Fibroblast of lung (primary cell): ENCODE data around the gene CAV3.

Experiments
- EZH2 ChIP-seq: IDR thresholded peaks from 2 replicates; pipeline ENCODE4 v1.5.1; 2012; ENCODE audit warnings: low read length, control low read depth, mild to moderate bottlenecking; ENCODE audit errors: missing control alignments
- TF ChIP-seq, protein P1 (sequence below), 2 donors: IDR thresholded peaks in 1 of 2; conservative IDR thresholded peaks in 1 of 2; 1 replicate in 1 of 2; 2 replicates in 1 of 2; pipeline ENCODE4 v1.5.1; 2011 to 2012; ENCODE audit warnings: low read length in 2 of 2, control low read depth in 1 of 2, inconsistent platforms in 1 of 2, low read depth in 1 of 2, mild to moderate bottlenecking in 1 of 2

DNA sequence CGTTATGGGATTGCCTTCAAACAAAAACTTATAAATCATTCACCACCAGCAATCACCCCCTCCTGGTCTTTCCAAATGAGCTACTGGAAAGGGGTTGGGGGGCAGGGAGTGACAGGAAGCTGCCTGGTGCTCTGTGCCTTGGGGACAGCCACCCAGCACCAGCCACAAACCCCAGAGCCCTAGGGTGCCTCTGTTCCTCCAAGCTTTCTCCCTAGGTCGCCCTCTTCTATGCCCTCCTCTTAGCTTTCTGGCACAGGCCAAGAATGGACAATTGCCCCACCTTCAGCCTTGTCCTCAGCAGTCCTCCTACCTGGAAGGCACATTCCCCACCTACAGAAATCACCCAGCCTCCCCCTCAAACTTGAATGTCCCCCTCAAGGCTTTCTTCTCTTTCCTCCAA, 32.5 kb downstream of the CAV3 start:
- TF ChIP-seq, protein P1, sequence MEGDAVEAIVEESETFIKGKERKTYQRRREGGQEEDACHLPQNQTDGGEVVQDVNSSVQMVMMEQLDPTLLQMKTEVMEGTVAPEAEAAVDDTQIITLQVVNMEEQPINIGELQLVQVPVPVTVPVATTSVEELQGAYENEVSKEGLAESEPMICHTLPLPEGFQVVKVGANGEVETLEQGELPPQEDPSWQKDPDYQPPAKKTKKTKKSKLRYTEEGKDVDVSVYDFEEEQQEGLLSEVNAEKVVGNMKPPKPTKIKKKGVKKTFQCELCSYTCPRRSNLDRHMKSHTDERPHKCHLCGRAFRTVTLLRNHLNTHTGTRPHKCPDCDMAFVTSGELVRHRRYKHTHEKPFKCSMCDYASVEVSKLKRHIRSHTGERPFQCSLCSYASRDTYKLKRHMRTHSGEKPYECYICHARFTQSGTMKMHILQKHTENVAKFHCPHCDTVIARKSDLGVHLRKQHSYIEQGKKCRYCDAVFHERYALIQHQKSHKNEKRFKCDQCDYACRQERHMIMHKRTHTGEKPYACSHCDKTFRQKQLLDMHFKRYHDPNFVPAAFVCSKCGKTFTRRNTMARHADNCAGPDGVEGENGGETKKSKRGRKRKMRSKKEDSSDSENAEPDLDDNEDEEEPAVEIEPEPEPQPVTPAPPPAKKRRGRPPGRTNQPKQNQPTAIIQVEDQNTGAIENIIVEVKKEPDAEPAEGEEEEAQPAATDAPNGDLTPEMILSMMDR (conservative IDR thresholded peaks at IDR 0.05 in 1 of 2, IDR thresholded peaks at IDR 0.05 in 1 of 2; ENCODE audit: low read depth in 1 of 2, low read length in 2 of 2) = no peak
- no peak for TF ChIP-seq EZH2
